LNCaP clone FGC (cell line): ENCODE data around the gene HAPLN1.

Experiments used
- DNase-seq: peaks from one replicate; pipeline ENCODE4 v3.0.0-alpha.2; 2011; ENCODE audit warnings: low read depth
- H3K4me3 ChIP-seq: 2 replicates; pipeline ENCODE4 v1.5.1; 2011; ENCODE audit warnings: mild to moderate bottlenecking, low read depth, low read length, control low read depth
- TF ChIP-seq, protein P1 (sequence below): IDR thresholded peaks from 2 replicates; pipeline ENCODE4 v1.5.1; 2012; ENCODE audit warnings: mild to moderate bottlenecking; ENCODE audit not compliant: control insufficient read depth, insufficient read depth; ENCODE audit errors: extremely low read depth

The HAPLN1 gene

DNA sequence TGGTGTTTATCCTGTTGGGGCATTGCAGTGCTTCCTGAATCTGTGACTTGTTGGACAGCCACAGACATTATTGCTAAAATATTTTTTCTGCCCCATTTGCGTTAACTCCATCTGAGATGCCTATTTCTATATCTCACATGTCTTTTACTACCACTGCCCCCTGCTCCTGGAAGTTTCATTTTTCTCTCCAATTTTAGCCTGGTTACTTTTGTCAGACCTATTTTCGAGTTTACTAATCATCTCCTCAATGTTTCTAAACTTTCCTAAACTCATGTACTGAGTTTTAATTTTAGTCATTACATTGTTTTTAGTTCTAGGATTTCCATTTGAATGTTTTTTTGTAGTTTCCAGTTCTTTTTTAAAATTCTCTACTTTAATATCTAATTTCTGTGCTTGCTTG lies 17.6 kb downstream of the HAPLN1 start:
- TF ChIP-seq, protein P1, sequence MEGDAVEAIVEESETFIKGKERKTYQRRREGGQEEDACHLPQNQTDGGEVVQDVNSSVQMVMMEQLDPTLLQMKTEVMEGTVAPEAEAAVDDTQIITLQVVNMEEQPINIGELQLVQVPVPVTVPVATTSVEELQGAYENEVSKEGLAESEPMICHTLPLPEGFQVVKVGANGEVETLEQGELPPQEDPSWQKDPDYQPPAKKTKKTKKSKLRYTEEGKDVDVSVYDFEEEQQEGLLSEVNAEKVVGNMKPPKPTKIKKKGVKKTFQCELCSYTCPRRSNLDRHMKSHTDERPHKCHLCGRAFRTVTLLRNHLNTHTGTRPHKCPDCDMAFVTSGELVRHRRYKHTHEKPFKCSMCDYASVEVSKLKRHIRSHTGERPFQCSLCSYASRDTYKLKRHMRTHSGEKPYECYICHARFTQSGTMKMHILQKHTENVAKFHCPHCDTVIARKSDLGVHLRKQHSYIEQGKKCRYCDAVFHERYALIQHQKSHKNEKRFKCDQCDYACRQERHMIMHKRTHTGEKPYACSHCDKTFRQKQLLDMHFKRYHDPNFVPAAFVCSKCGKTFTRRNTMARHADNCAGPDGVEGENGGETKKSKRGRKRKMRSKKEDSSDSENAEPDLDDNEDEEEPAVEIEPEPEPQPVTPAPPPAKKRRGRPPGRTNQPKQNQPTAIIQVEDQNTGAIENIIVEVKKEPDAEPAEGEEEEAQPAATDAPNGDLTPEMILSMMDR = no peak
- H3K4me3 ChIP-seq = no peak overlapping the region
- no peak for DNase-seq

DNA sequence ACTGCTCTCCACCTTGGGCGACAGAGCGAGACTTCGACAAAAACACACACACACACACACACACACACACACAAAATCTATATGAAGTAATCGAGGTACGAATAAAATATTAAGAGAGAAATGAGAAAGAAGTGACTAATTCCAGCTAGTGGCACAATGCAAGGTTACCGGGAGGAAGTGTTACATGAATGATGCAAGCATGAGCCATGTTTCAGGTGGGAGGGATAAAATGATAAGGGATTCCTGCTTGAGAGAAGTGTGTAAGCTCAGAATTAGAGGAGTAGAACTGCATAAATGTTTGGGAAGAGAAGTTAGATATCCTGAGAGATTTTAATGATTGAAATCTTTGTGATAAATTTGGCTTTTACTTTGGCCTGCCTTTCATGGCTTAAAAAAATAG lies 18.8 kb downstream of the HAPLN1 start:
- TF ChIP-seq, protein P1 = no peak

DNA sequence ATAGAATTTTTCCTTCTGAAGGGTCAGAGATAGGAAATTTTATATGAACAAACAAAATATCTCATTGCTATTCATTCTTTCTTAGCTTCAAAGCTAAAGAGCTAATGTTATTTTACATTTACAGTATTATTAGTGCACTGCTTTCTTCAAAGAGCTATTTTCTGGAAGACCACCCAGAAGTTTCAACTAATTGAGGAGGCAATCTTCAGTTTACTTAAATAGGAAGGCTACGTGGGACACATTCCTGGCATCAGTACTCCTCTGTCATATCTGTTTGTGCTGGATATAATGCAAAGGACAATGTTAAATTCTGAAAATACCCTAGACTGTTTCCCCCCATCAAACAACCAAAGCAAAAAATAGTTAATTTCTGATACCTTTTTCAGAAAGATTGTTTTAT lies 30.8 kb downstream of the HAPLN1 start:
- H3K4me3 ChIP-seq = no peak overlapping the region
- TF ChIP-seq, protein P1 = no peak
- no peak for DNase-seq

More for the DNA sequence above, 18.8 kb downstream of the HAPLN1 start:
- DNase-seq = no peak
- no peak overlapping the region for H3K4me3 ChIP-seq

DNA sequence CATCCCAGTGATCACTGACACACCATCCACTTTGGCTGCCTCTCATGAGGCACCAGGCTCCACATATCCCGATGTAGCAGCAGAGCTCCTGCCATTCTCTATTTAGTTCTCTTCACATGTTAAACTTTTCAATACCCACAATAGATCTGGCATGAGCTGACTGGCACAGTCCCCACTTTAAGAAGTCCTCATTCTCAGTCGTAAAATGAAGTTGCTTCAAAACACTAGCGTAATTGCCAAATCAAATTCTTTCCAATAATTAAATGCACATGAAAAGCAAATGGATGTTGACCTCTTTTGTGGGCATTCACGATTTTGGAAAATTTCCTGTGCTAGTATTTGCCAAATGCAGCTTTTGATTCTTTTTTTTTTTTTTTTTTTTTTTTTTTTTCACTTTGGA lies 32.4 kb downstream of the HAPLN1 start:
- TF ChIP-seq, protein P1 = no peak
- no peak for DNase-seq
- H3K4me3 ChIP-seq = no peak overlapping the region

DNA sequence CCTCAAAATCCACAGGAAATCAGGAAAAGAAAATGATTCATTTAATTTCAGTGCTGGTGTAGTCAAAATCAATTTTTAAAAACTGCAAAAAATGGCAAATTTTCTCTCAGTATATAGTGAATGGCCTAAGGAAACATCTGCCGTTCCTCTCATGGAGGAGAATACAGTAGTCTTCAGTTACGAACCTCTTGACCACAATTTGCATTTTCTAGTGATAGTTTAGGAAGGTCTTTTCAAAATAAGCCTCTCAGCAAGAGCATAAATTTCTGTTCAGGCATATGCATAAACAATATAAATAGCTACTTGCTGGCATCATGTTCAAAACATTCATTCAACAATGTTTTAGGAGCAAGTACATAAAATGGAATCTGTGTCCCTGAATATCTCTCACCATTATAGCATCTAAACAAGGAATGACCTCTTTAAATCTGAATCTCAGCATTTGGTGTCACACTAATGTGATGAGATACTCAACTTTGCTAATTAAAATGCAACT lies 33.5 kb downstream of the HAPLN1 start:
- H3K4me3 ChIP-seq = no peak overlapping the region
- no peak for DNase-seq
- TF ChIP-seq, protein P1 = no peak

DNA sequence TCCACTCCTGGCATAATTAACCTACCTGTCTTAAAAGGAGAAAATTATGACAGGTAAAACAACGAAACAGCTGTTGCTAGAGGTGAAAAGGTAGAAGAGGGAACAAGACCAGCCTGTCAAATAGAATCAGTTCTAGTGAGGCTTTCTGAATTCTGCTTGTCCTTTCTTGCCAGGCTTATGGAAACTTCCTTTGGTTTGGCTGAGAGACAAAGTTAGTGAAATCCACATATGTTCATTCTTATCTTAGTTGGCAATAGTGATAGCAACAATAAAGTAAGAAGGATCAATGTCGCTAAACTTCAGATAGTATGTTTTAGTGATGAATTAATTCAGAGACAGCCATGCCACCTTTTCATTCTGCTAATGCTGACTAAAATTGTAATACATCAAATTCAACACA lies 34.4 kb downstream of the HAPLN1 start:
- no peak overlapping the region for H3K4me3 ChIP-seq
- no peak for DNase-seq
- TF ChIP-seq, protein P1 = no peak

DNA sequence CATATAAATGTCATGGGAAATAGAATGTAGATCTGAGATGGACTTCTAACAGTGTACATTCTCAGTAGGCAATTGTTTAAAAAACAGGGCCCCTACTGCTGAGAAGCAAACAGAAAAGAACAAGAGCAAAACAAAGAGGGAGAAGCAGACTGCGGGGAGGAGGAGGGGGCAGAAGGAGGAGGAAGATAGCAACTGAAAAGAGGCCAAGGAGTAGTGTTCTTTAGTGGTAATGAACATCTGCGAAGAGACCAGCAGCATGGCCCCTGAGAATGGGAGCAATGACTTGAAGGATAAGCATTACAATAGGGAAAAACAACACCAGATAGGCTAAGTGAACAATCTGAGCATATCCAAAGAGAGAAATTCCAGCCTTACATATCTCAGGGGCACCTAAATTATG lies 36.8 kb downstream of the HAPLN1 start:
- no peak overlapping the region for H3K4me3 ChIP-seq
- peak; percentile 27 for DNase-seq
- TF ChIP-seq, protein P1 = no peak
